HG03354 (cell line): Measurements from ENCODE around the gene GALM.
"Not testable (repeated sequence)": the region's sequence is repeated elsewhere in the genome, so short reads cannot be mapped to it uniquely, and the experiment has no call there.

ENCODE experiments used
- ATAC-seq: cut with Tn5 transposase; IDR thresholded peaks from one replicate; pipeline ENCODE4 v1.9.1; 2021; ENCODE audit warnings: mild to moderate bottlenecking; ENCODE audit not compliant: unreplicated experiment, poor library complexity, severe bottlenecking

The GALM gene

GRCh38 chr2:38751596-38752410, 85.9 kb downstream of the GALM start:
- no peak for ATAC-seq

GRCh38 chr2:38754049-38754448, 88.1 kb downstream of the GALM start:
- no peak for ATAC-seq

GRCh38 chr2:38754506-38754905, 88.6 kb downstream of the GALM start:
- ATAC-seq: no peak

GRCh38 chr2:38755891-38756290, 90.0 kb downstream of the GALM start:
- ATAC-seq: not testable (repeated sequence)

GRCh38 chr2:38763228-38763627, 97.3 kb downstream of the GALM start:
- no peak for ATAC-seq

- no peak for ATAC-seq
These were observed 97.8 kb downstream of the GALM start for GRCh38 chr2:38763728-38764127.

GRCh38 chr2:38765149-38765548, 99.2 kb downstream of the GALM start:
- no peak for ATAC-seq

- no peak for ATAC-seq
These were observed 99.6 kb downstream of the GALM start for GRCh38 chr2:38765551-38765950.

GRCh38 chr2:38771632-38772031, 105.7 kb downstream of the GALM start:
- ATAC-seq: no peak

GRCh38 chr2:38775097-38775920, 109.4 kb downstream of the GALM start:
- ATAC-seq: no peak

GRCh38 chr2:38775921-38776225, 110.0 kb downstream of the GALM start:
- ATAC-seq: no peak

GRCh38 chr2:38776531-38776930, 110.6 kb downstream of the GALM start:
- ATAC-seq: no peak

- ATAC-seq: no peak
These were observed 112.8 kb downstream of the GALM start for GRCh38 chr2:38778687-38779082.

- ATAC-seq: no peak
These were observed 117.7 kb downstream of the GALM start for GRCh38 chr2:38783586-38783985.
